ENCODE measurements around the gene NACAD.

DNA sequence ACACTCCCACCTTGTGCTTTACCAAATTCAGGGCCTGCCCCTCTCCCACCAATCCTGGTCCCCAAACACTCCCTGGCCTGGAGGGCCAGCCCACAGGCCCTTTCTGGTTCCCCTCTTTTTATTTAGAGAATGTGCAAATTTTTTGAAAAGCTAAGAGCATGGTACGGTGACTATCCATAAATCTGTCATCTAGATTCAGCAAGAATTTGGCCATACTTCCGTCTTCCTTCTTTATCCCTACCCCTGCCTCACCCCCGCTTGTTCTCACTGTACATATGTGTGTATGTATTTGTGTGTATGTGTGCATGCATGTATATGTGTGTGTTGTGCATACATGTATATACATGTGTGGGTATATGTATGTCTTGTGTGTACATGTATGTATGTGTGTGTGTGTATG is 30.8 kb upstream of the NACAD start:
- TF ChIP-seq FOS (IDR thresholded peaks at IDR 0.05; ENCODE audit: low read depth, low read length) = no peak
- TF ChIP-seq POLR2A (IDR thresholded peaks at IDR 0.05; ENCODE audit: low read depth, low read length) = no peak
- no peak for TF ChIP-seq CTCF (conservative IDR thresholded peaks at IDR 0.05; ENCODE audit: low read depth, low read length)
- TF ChIP-seq RAD21 (IDR thresholded peaks at IDR 0.05; ENCODE audit: low read length) = no peak
- TF ChIP-seq RCOR1 (IDR thresholded peaks at IDR 0.05; ENCODE audit: insufficient replicate concordance, low read length) = no peak
- TF ChIP-seq MAZ (IDR thresholded peaks at IDR 0.05; ENCODE audit: borderline replicate concordance, low read depth, low read length) = no peak
